Adrenal gland (tissue), 5 donors: ENCODE data around the gene PMVK.

Experiments
- POLR2A ChIP-seq, 2 donors: fragments of 450-650 bp; IDR thresholded peaks; one replicate each; pipeline ENCODE4 v1.6.1; 2017; ENCODE audit warnings: antibody characterized with exemption in 2 of 2, mild to moderate bottlenecking in 2 of 2, moderate library complexity in 1 of 2
- TF ChIP-seq, protein P1 (sequence below), 6 experiments: fragments of 450-650 bp in 4 of 6; fragments of 200-600 bp in 2 of 6; sonication (generic) in 1 of 6; IDR thresholded peaks; 1 replicate in 5 of 6; 2 replicates in 1 of 6; pipeline versions ENCODE4 v1.5.1 to v1.8.0; 2016 to 2021; ENCODE audit warnings: antibody characterized with exemption in 6 of 6, mild to moderate bottlenecking in 2 of 6, moderate library complexity in 1 of 6
- donor health status: DM: no; HTN: no; CAD: no.

DNA sequence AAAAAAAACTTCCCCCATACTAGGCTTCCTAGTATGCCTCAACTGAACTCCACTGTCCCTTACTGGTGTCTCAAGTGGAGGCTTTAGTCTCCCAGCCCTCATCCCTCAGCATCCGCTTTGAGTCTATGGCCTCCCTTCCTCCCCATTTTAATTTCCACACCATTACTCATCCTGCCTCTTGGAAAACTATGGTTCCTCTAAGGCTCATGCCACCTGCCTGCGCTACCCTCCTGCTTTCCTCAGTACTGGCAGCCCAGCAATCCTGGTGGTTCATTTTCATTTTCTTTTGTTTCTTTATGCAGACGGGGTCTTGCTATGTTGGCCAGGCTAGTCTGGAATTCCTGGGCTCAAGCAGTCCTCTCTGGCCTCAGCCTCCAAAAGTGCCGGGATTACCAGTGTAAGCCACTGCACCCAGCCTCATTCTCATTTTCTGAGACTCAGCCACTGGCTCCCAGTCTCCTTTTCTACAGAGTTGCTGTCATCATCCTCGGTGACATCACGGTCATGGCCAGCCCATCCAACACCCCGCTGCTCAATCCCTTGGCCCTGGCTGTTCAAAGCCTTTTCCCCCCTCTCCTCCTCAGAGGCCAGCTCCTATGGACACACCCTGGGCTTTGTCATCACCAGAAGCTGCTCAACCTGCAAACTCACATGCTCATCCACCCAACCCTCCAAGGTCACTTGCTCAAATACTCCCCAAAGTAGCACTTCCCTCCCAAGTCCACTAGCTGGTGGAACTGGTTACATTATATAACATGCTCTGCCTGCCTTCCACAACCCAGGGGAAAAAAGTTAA is 2.3 kb upstream of the PMVK start:
- TF ChIP-seq, protein P1, sequence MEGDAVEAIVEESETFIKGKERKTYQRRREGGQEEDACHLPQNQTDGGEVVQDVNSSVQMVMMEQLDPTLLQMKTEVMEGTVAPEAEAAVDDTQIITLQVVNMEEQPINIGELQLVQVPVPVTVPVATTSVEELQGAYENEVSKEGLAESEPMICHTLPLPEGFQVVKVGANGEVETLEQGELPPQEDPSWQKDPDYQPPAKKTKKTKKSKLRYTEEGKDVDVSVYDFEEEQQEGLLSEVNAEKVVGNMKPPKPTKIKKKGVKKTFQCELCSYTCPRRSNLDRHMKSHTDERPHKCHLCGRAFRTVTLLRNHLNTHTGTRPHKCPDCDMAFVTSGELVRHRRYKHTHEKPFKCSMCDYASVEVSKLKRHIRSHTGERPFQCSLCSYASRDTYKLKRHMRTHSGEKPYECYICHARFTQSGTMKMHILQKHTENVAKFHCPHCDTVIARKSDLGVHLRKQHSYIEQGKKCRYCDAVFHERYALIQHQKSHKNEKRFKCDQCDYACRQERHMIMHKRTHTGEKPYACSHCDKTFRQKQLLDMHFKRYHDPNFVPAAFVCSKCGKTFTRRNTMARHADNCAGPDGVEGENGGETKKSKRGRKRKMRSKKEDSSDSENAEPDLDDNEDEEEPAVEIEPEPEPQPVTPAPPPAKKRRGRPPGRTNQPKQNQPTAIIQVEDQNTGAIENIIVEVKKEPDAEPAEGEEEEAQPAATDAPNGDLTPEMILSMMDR (IDR thresholded peaks at IDR 0.05) = peak in 1 of 6 experiments; percentile 10
- no peak for TF ChIP-seq POLR2A (IDR thresholded peaks at IDR 0.05)
